HG03097 (cell line): ENCODE measurements around the gene ALK.

Experiments used
- ATAC-seq: cut with Tn5 transposase; IDR thresholded peaks from one replicate; pipeline ENCODE4 v1.9.1; 2021; ENCODE audit not compliant: unreplicated experiment, low FRiP score

Gene ALK

GRCh38 chr2:29664578-29664977 is 256.8 kb downstream of the ALK start:
- ATAC-seq: no peak

DNA sequence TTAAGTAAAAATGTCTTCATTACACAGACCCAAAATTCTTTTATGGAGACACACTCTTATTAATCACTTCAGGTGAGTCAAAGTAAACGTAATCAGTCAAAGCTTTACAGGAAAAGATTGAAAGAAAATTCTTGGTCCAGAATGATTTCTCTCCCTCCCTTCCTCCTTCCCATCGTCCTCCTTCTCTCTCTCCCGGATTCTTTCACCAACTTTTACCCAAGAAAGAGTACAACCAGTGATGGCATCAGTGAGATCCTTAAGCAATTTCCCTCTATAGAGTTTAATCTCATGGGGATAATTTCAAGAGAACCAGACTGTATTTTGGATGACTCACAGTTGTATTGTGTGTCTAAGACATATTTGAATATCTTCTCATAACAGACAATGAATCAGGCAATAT is 258.1 kb downstream of the ALK start:
- no peak for ATAC-seq

DNA sequence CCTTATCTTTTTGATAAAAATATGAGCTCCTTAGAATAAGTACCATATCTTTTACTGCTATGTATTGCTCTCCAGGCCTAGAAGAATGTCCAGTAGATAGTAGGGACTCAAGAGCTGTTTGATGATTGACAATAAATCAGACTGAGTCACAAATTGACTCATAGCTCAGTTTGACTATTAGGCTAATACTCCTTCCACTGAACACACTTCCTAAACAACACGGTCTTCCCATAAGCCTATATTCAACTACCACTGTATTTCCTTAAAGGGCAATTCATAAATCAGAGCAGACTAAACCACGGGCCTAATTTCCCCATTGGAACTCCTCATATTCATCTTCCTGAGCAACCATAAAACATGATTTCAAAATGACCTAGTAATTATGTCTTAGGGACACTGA is 258.5 kb downstream of the ALK start:
- ATAC-seq: no peak

DNA sequence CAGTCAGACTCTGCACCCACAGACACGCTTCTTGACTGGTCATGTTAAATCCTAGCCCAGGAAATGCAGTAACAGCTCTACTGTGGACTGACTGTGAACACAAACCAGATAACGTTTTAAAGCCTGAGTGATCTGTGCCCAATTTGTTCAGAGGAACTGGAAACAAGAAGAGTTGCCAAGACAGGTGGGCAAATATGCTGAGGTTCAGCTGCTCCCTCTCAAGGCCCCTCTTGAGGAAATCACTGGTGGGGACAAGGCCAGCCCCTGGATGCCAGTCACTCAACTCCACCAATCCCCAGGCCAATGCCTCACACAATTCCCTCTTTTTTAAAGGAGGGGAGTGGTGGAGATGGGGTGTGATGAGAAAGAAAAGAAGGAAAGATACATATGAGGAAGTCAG is 261.2 kb downstream of the ALK start:
- ATAC-seq: no peak

GRCh38 chr2:29659178-29659577 is 262.2 kb downstream of the ALK start:
- no peak for ATAC-seq

- ATAC-seq: no peak
These were observed 263.7 kb downstream of the ALK start for GRCh38 chr2:29657674-29658073.

- ATAC-seq: no peak
These were observed 265.8 kb downstream of the ALK start for GRCh38 chr2:29655391-29656086.

GRCh38 chr2:29650631-29651097 is 270.7 kb downstream of the ALK start:
- no peak for ATAC-seq

- no peak for ATAC-seq
These were observed 276.4 kb downstream of the ALK start for GRCh38 chr2:29644949-29645348.

GRCh38 chr2:29643196-29643595 is 278.2 kb downstream of the ALK start:
- no peak for ATAC-seq

DNA sequence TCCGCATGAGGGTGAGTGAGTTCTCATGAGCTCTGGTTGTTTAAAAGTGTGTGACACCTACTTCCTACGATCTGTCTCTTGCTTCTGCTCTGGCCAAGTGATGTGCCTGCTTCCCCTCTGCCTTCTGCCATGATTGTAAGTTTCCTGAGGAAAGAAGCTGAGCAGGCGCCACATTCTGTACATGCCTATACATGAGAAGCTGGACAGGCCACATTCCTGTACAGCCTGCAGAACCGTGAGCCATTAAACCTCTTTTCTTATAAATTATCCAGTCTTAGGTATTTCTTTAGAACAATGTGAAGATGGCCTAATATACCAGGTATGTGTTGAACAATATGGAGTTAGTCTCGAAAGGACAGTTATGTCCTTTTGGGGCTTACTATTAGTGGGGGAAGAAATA is 281.0 kb downstream of the ALK start:
- no peak for ATAC-seq

DNA sequence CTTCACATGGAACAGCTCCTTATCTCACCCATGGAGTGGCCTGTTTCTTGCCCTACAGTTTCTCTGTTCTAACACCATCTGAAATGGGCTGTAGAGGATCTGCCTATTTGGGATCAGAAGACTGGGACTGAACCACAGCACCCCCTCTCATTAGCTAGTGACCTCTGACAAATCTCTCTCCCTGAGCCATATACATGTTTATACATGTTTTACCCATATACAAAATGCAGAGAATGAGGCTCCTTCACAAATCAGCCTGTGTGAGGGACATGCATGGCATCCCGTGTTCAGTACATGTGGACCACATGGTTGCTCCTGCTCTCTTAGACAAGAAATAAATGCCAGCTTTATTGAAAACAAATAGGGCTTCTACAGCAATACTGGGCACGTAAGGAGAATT is 282.7 kb downstream of the ALK start:
- ATAC-seq: no peak

DNA sequence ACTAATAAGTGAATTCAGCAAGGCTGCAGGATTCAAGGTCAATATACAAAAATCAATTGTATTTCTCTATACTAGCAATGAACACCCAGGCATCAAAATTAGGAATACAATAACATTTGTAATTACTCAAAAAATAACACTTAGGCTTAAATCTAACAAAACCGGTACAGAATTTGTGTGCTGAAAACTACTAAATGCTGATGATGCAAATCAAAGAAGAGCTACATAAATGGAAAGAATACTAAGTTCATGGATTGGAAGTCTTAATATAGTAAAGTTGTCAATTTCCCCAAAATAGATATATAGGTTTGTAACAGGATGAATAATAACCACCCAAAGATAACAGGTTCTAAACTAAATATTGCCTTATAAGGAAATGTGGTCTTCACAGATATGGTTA is 286.5 kb downstream of the ALK start:
- no peak for ATAC-seq

DNA sequence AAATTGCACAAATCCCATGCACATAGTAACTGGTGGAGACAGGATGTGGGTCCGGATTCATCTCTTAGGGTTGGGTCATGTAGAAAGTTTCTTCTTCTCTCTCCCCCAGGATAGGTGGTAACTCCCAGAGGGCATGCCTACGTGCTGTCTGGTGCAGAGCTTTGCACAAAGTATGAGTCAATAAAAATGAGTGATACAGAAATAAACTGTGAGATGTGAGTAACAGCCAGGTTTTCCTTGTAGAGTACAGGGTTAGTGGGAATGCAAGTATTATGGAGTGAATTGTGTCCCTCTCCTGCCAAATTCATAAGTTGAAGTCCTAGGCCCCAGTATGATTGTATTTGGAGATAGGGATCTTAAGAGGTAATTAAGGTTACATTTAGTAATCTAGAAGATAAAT is 289.4 kb downstream of the ALK start:
- ATAC-seq: no peak

GRCh38 chr2:29629495-29629894 is 291.9 kb downstream of the ALK start:
- ATAC-seq: no peak

GRCh38 chr2:29628862-29629261 is 292.5 kb downstream of the ALK start:
- ATAC-seq: no peak

GRCh38 chr2:29628108-29628745 is 293.2 kb downstream of the ALK start:
- ATAC-seq: no peak

GRCh38 chr2:29627279-29627711 is 294.1 kb downstream of the ALK start:
- no peak for ATAC-seq

DNA sequence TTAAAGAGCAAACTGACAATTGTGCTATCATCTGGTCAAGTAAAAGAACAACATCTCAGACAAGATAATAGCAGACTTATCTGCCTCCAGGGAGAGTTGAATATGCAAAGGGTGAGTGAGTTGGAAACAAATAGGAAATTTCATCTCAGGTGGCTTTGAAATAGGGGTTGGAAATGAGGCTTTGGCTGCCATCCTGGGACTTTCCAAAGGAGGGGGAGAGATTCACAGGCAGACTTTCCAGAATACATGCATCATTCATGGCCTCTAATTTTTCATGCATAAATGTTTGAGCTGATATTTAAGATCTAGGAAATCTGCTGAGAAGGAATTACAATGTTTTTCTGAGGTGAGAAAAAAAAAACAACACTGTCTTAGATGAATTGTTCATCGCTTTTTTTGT is 300.5 kb downstream of the ALK start:
- no peak for ATAC-seq

- no peak for ATAC-seq
These were observed 301.7 kb downstream of the ALK start for GRCh38 chr2:29619689-29620088.

DNA sequence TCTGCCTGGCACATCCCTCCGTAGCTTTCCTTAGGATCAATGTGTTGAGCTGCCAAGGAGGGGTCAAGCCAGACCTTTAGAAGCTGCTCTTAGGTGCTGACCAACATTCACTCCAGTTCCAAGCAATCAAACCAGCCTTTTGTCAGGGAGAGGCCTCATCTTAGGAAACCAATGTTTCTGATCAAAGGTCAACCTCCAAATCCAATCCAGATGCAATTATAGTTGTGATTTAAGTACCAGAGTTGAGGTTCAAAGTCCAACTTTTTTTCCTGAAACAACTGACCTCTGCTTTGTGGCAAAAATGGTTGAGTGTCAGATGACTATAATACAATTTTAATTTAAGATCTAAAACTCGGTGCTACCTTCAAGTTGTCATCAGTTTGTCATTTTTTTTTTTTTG is 303.4 kb downstream of the ALK start:
- no peak for ATAC-seq

- no peak for ATAC-seq
These were observed 304.0 kb downstream of the ALK start for GRCh38 chr2:29617351-29617750.
